SK-N-SH treated with all-trans-retinoic acid at 6 μM for 48 hours (cell line): ENCODE results near the gene LAD1.

Source experiments
- ARNTL ChIP-seq: fragments of 450-650 bp; formaldehyde crosslinking; IDR thresholded peaks from 2 replicates; pipeline ENCODE4 v1.5.0; 2020; ENCODE audit warnings: low read depth, mild to moderate bottlenecking, moderate library complexity, borderline replicate concordance
- BACH2 ChIP-seq: fragments of 250-450 bp; sonication (Bioruptor Pico); IDR thresholded peaks from 2 replicates; pipeline ENCODE4 v1.9.0; 2021; ENCODE audit warnings: mild to moderate bottlenecking, borderline replicate concordance
- CSDC2 ChIP-seq: fragments of 250-450 bp; sonication (Bioruptor Pico); IDR thresholded peaks from 2 replicates; pipeline ENCODE4 v1.5.0; 2020; ENCODE audit warnings: mild to moderate bottlenecking, moderate library complexity
- ESRRG ChIP-seq: fragments of 250-450 bp; sonication (Bioruptor Pico); IDR thresholded peaks from 2 replicates; pipeline ENCODE4 v1.6.1; 2021; ENCODE audit warnings: mild to moderate bottlenecking
- PATZ1 ChIP-seq: fragments of 250-450 bp; sonication (Bioruptor Pico); IDR thresholded peaks from 2 replicates; pipeline ENCODE4 v1.8.0; 2020; ENCODE audit warnings: mild to moderate bottlenecking, moderate library complexity, borderline replicate concordance
- POU6F1 ChIP-seq: fragments of 250-450 bp; sonication (Bioruptor Pico); IDR thresholded peaks from 2 replicates; pipeline ENCODE4 v1.8.0; 2021; ENCODE audit warnings: low read depth, mild to moderate bottlenecking, moderate library complexity, borderline replicate concordance
- RARB ChIP-seq: fragments of 250-450 bp; sonication (Bioruptor Pico); IDR thresholded peaks from 2 replicates; pipeline ENCODE4 v1.8.0; 2021; ENCODE audit warnings: mild to moderate bottlenecking, moderate library complexity
- SNAI2 ChIP-seq: fragments of 250-450 bp; sonication (Bioruptor Pico); IDR thresholded peaks from 2 replicates; pipeline ENCODE4 v1.5.0; 2020; ENCODE audit warnings: mild to moderate bottlenecking, moderate library complexity
- ZFP3 ChIP-seq: fragments of 250-450 bp; sonication (Bioruptor Pico); IDR thresholded peaks from 2 replicates; pipeline ENCODE4 v1.5.0; 2020; ENCODE audit warnings: mild to moderate bottlenecking, moderate library complexity
- ZFP30 ChIP-seq: fragments of 450-650 bp; formaldehyde crosslinking; IDR thresholded peaks from 2 replicates; pipeline ENCODE4 v1.5.0; 2022; ENCODE audit warnings: mild to moderate bottlenecking, moderate library complexity
- ZNF70 ChIP-seq: fragments of 450-650 bp; formaldehyde crosslinking; IDR thresholded peaks from 2 replicates; pipeline ENCODE4 v1.5.0; 2020; ENCODE audit warnings: mild to moderate bottlenecking, moderate library complexity
- ZNF8 ChIP-seq: fragments of 450-650 bp; formaldehyde crosslinking; IDR thresholded peaks from 2 replicates; pipeline ENCODE4 v1.5.0; 2020; ENCODE audit warnings: mild to moderate bottlenecking, moderate library complexity

- TF ChIP-seq CSDC2 (CRISPR knock-in tag), result no peak
- no peak for TF ChIP-seq ZFP30 (CRISPR knock-in tag)
- no peak for TF ChIP-seq BACH2 (CRISPR knock-in tag)
- no peak for TF ChIP-seq ESRRG (CRISPR knock-in tag)
- no peak for TF ChIP-seq ZFP3 (CRISPR knock-in tag)
- no peak for TF ChIP-seq ARNTL (CRISPR knock-in tag)
- TF ChIP-seq RARB, result no peak
- no peak for TF ChIP-seq PATZ1 (CRISPR knock-in tag)
- no peak for TF ChIP-seq POU6F1 (CRISPR knock-in tag)
- TF ChIP-seq ZNF70 (CRISPR knock-in tag), result no peak
- no peak for TF ChIP-seq SNAI2 (CRISPR knock-in tag)
- no peak for TF ChIP-seq ZNF8 (CRISPR knock-in tag)
Observed at GRCh38 chr1:201389051-201389450, 10.1 kb downstream of the LAD1 start.
